T-cell (primary cell): ENCODE results near the gene LGR6. TPM values are rescaled to one million over a fixed set of nuclear protein-coding genes. Genes with fewer than 3 reads are reported as not detected.

Source experiments
- ATAC-seq, 4 experiments: fragments of 200-7000 bp in 3 of 4; fragments of 150-1000 bp in 1 of 4; cut with Tn5 transposase; replicated peaks in 1 of 4; 1 replicate in 3 of 4; 2 replicates in 1 of 4; pipeline ENCODE4 v1.10.0; 2021; ENCODE audit warnings: moderate library complexity in 3 of 4, mild to moderate bottlenecking in 2 of 4, moderate number of reproducible peaks in 1 of 4
- CTCF ChIA-PET, 2 donors: fragments of 300-600 bp; sonication (Branson Sonifier 250); formaldehyde crosslinking; loops; one replicate each; lab custom pipeline; 2022; ENCODE audit warnings: antibody characterized with exemption in 2 of 2; lab: Charles Lee
- POLR2A ChIA-PET, 2 donors: fragments of 300-600 bp; sonication (Branson Sonifier 250); formaldehyde crosslinking; loops; one replicate each; lab custom pipeline; 2022; ENCODE audit warnings: antibody characterized with exemption in 2 of 2; lab: Charles Lee
- DNase-seq, 35 experiments: peaks; one replicate each; pipeline versions ENCODE4 v3.0.0 to v3.0.0-alpha.2; 2013 to 2023
- H3K27ac ChIP-seq: one replicate; pipeline ENCODE4 v1.5.1; 2013; ENCODE audit warnings: low read length
- H3K27me3 ChIP-seq, 2 experiments: replicated peaks in 1 of 2; 1 replicate in 1 of 2; 2 replicates in 1 of 2; pipeline versions ENCODE4 v1.6.1 to v1.7.0; 2013; ENCODE audit warnings: low read length in 1 of 2, mixed read lengths in 1 of 2; ENCODE audit not compliant: control insufficient read depth in 2 of 2, insufficient read depth in 2 of 2; ENCODE audit errors: extremely low read depth in 1 of 2
- H3K36me3 ChIP-seq, 2 donors: 1 replicate in 1 of 2; 2 replicates in 1 of 2; pipeline versions ENCODE4 v1.6.1 to v1.7.0; 2013; ENCODE audit warnings: low read length in 1 of 2; ENCODE audit not compliant: control insufficient read depth in 2 of 2, insufficient read depth in 1 of 2; ENCODE audit errors: extremely low read depth in 1 of 2
- H3K4me1 ChIP-seq, 2 experiments: 1 replicate in 1 of 2; 2 replicates in 1 of 2; pipeline versions ENCODE4 v1.6.1 to v1.7.0; 2013; ENCODE audit warnings: low read length in 2 of 2, mixed read lengths in 1 of 2; ENCODE audit not compliant: insufficient read depth in 2 of 2, control insufficient read depth in 1 of 2; ENCODE audit errors: extremely low read depth in 1 of 2
- H3K4me3 ChIP-seq, 2 donors: 1 replicate in 1 of 2; 2 replicates in 1 of 2; pipeline versions ENCODE4 v1.5.1 to v1.7.0; 2013; ENCODE audit warnings: mild to moderate bottlenecking in 2 of 2, low read length in 1 of 2, moderate library complexity in 1 of 2; ENCODE audit not compliant: control insufficient read depth in 1 of 2; ENCODE audit errors: extremely low read depth in 1 of 2
- H3K9me3 ChIP-seq: 2 replicates; pipeline ENCODE4 v1.7.0; 2013
- H3K27ac Mint-ChIP-seq, 2 donors: one replicate each; pipeline ENCODE4 v1.8.0; 2020 to 2021; ENCODE audit warnings: mild to moderate bottlenecking in 2 of 2, mixed read lengths in 2 of 2
- H3K27me3 Mint-ChIP-seq, 2 donors: one replicate each; pipeline ENCODE4 v1.8.0; 2021 to 2022; ENCODE audit warnings: mixed read lengths in 2 of 2
- H3K36me3 Mint-ChIP-seq: one replicate; pipeline ENCODE4 v1.8.0; 2021; ENCODE audit warnings: mixed read lengths
- H3K4me1 Mint-ChIP-seq, 3 donors: one replicate each; pipeline ENCODE4 v1.8.0; 2020 to 2022; ENCODE audit warnings: mixed read lengths in 3 of 3, mild to moderate bottlenecking in 1 of 3
- H3K4me3 Mint-ChIP-seq, 3 donors: one replicate each; pipeline ENCODE4 v1.8.0; 2020 to 2022; ENCODE audit warnings: mild to moderate bottlenecking in 3 of 3, mixed read lengths in 3 of 3, moderate library complexity in 3 of 3
- H3K9me3 Mint-ChIP-seq, 3 donors: one replicate each; pipeline ENCODE4 v1.8.0; 2020 to 2022; ENCODE audit warnings: mixed read lengths in 3 of 3
- WGBS: methylation state at CpG from one replicate; pipeline ENCODE4 v1.1.5; 2013; ENCODE audit warnings: missing lambda C conversion rate; ENCODE audit not compliant: insufficient coverage; 5-methylcytosine and 5-hydroxymethylcytosine counted together
- total RNA-seq, 35 experiments: library from RNA in 6 of 35; stranded (reverse) in 6 of 35; fragments of 120-200 nt in 1 of 35; gene quantifications; one replicate each; pipeline versions ENCODE4 v1.2.1 to v1.2.4 and lab custom pipeline; 2013 to 2026

The LGR6 gene
- total RNA-seq, 5 donors from 2014 or later (not counting 1 experiment from before 2014, with no cell fraction given): 0.58 to 13.1 (median 1.8) TPM

DNA sequence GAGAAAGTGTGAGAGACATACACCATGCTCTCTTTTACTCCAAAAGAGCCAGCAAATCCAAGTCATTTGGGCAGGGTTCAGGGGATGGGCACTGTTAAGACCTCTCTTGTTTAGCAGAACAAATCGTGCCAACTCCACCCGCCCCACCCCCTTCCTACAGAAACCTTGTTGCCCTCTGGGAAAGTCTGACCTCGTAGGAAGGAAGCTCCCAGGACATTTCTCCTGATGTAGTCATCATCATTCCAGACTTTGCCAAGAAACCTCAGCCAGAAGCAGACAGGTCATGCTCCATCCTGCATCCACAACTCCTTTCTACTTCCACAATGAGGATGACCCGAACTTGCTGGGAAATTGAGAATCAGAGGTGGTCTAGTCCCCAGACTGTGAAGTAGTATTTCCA lies 90.4 kb downstream of the LGR6 start:
- ATAC-seq: no peak

GRCh38 chr1:202285908-202286307 lies 92.3 kb downstream of the LGR6 start:
- H3K27me3 Mint-ChIP-seq: no peaks in the 10 kb centered on the region
- Histone ChIP-seq H3K4me3 (no peak overlapping the region), H3K27me3 (peaks cover 0 to 7% of the 10 kb centered on the region in 2 experiments), H3K9me3 (no peaks in the 10 kb centered on the region), H3K36me3 (no peaks in the 10 kb centered on the region), H3K27ac (no peak overlapping the region), H3K4me1 (peaks cover 2 to 15% of the 10 kb centered on the region in 2 experiments)
- 58% methylated on average over 1 of the region's 3 CpGs for WGBS
- peaks cover 14 to 19% (median 16%) of the 10 kb centered on the region in 3 donors for H3K4me1 Mint-ChIP-seq
- no peaks in the 10 kb centered on the region for H3K36me3 Mint-ChIP-seq
- no peak overlapping the region for H3K4me3 Mint-ChIP-seq
- ChIA-PET POLR2A (no interaction called here), CTCF (interaction anchor here in 1 of 2 donors (0.6 kb wide), 1 partner anchor 288 kb away, joined by 4 read pairs; no protein-coding TSS in a partner anchor)
- H3K27ac Mint-ChIP-seq: no peak overlapping the region
- no peaks in the 10 kb centered on the region for H3K9me3 Mint-ChIP-seq
- DNase-seq (no peak), ATAC-seq (no peak)

More for the DNA sequence above, 90.4 kb downstream of the LGR6 start:
- POLR2A ChIA-PET: no interaction called here
- peaks cover 3 to 10% of the 10 kb centered on the region in 2 experiments for H3K27me3 ChIP-seq
- no peaks in the 10 kb centered on the region for H3K27me3 Mint-ChIP-seq
- no peaks in the 10 kb centered on the region for H3K9me3 Mint-ChIP-seq
- no peak overlapping the region for H3K27ac Mint-ChIP-seq
- peaks cover 14 to 19% (median 16%) of the 10 kb centered on the region in 3 donors for H3K4me1 Mint-ChIP-seq
- no peak overlapping the region for H3K4me3 ChIP-seq
- 80% methylated on average over 1 of the region's 4 CpGs for WGBS
- no peaks in the 10 kb centered on the region for H3K36me3 ChIP-seq
- no peak overlapping the region for H3K4me3 Mint-ChIP-seq
- CTCF ChIA-PET: interaction anchor here in 1 of 2 donors (0.6 kb wide), 1 partner anchor 66 kb away, joined by 4 read pairs; no protein-coding TSS in a partner anchor
- peaks cover 2 to 15% of the 10 kb centered on the region in 2 experiments for H3K4me1 ChIP-seq
- no peaks in the 10 kb centered on the region for H3K9me3 ChIP-seq
- no peaks in the 10 kb centered on the region for H3K36me3 Mint-ChIP-seq
- DNase-seq: no peak
- H3K27ac ChIP-seq: no peak overlapping the region

DNA sequence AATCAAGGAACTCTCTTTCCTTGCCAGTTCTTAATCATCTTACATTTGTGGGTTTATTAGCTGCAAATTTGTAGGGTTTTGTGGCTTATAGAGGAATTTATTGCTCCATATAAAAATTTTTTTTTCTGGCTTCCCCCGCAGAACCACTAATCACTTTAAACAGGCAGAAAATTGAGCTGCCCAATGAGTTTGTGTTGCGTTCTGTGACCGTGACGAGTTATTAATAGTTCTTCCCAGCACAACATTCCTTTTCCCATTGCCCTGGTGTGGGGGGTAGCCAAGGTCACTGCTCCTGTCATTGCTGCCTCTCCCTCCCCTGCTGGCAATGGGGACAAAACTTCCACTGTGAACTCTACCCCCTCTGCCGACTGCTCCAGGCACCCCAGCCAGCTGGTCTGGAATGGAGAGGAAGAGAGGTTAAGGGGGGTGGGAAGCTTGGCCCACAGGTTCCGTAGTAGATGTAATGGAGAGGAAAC lies 93.1 kb downstream of the LGR6 start:
- Mint-ChIP-seq H3K4me1 (peaks cover 14 to 19% (median 16%) of the 10 kb centered on the region in 3 donors), H3K36me3 (no peaks in the 10 kb centered on the region), H3K9me3 (no peaks in the 10 kb centered on the region), H3K27ac (no peak overlapping the region), H3K4me3 (no peak overlapping the region), H3K27me3 (no peaks in the 10 kb centered on the region)
- no CpG with 5 or more reads among the region's 6 CpGs for WGBS
- DNase-seq: no peak
- no peak overlapping the region for H3K27ac ChIP-seq
- peaks cover 2 to 15% of the 10 kb centered on the region in 2 experiments for H3K4me1 ChIP-seq
- ChIA-PET CTCF (no interaction called here), POLR2A (no interaction called here)
- no peak overlapping the region for H3K4me3 ChIP-seq
- H3K9me3 ChIP-seq: no peaks in the 10 kb centered on the region
- ATAC-seq: no peak
- H3K27me3 ChIP-seq: peaks cover 0 to 7% of the 10 kb centered on the region in 2 experiments
- H3K36me3 ChIP-seq: no peaks in the 10 kb centered on the region

GRCh38 chr1:202287196-202287595 lies 93.6 kb downstream of the LGR6 start:
- no peak for DNase-seq
- Histone ChIP-seq H3K27ac (no peak overlapping the region), H3K4me1 (peaks cover 2 to 15% of the 10 kb centered on the region in 2 experiments), H3K9me3 (no peaks in the 10 kb centered on the region), H3K27me3 (peaks cover 0 to 7% of the 10 kb centered on the region in 2 experiments), H3K36me3 (no peaks in the 10 kb centered on the region), H3K4me3 (no peak overlapping the region)
- CTCF ChIA-PET: no interaction called here
- ATAC-seq: no peak
- peaks cover 14 to 19% (median 16%) of the 10 kb centered on the region in 3 donors for H3K4me1 Mint-ChIP-seq
- no peaks in the 10 kb centered on the region for H3K36me3 Mint-ChIP-seq
- H3K27me3 Mint-ChIP-seq: no peaks in the 10 kb centered on the region
- H3K9me3 Mint-ChIP-seq: no peaks in the 10 kb centered on the region
- WGBS: 100% methylated on average over 1 of the region's 1 CpG
- no peak overlapping the region for H3K4me3 Mint-ChIP-seq
- POLR2A ChIA-PET: no interaction called here
- no peak overlapping the region for H3K27ac Mint-ChIP-seq

DNA sequence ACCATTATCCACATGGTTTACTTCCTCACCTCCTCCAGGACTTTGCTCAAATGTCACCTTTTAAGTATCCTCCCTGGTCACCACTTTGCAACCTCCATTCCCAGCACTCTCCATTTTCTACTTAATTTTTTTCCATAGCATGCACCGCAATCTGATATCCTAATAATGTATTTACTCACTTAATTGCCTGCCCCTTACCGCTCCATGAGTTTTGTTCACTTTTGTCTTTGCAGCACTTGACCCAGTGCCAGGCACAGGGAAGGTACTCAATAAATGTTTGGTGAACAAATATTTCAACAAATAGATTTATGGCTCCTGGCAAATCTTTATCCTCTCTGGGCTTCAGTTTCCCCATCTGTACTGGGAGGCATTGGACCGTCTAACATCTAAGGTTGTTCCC lies 94.6 kb downstream of the LGR6 start:
- no peak overlapping the region for H3K4me3 Mint-ChIP-seq
- no peaks in the 10 kb centered on the region for H3K9me3 Mint-ChIP-seq
- 100% methylated on average over 1 of the region's 3 CpGs for WGBS
- no peak overlapping the region for H3K27ac ChIP-seq
- H3K36me3 Mint-ChIP-seq: no peaks in the 10 kb centered on the region
- ChIA-PET POLR2A (no interaction called here), CTCF (no interaction called here)
- H3K27ac Mint-ChIP-seq: no peak overlapping the region
- peaks cover 0 to 7% of the 10 kb centered on the region in 2 experiments for H3K27me3 ChIP-seq
- H3K27me3 Mint-ChIP-seq: no peaks in the 10 kb centered on the region
- H3K4me3 ChIP-seq: no peak overlapping the region
- peaks cover 1 to 8% of the 10 kb centered on the region in 2 experiments for H3K4me1 ChIP-seq
- DNase-seq (no peak), ATAC-seq (no peak)
- H3K4me1 Mint-ChIP-seq: peaks cover 10 to 12% (median 11%) of the 10 kb centered on the region in 3 donors
- no peaks in the 10 kb centered on the region for H3K9me3 ChIP-seq
- no peaks in the 10 kb centered on the region for H3K36me3 ChIP-seq

DNA sequence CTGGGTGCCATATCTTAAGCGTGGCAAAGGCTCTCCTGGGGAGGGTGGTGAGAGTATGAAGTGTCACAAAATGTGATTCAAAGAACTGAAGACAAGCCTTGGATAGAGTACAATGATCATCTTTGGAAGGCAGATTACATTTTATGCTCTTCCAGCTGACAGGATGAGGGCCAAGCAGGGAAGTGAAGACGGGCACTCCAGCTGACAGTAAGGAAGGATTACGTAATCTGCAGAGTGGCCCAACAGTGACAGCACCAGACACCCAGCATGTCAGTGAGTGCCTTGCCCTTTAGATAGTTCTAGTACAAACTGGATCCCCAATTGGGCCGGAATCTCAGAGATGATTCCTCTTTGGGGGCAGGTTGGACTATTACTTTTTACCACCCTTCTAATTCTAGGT lies 95.4 kb downstream of the LGR6 start:
- Mint-ChIP-seq H3K4me3 (no peak overlapping the region), H3K27me3 (no peaks in the 10 kb centered on the region), H3K9me3 (no peaks in the 10 kb centered on the region), H3K4me1 (peaks cover 2 to 4% (median 4%) of the 10 kb centered on the region in 3 donors), H3K36me3 (no peaks in the 10 kb centered on the region), H3K27ac (no peak overlapping the region)
- ATAC-seq (no peak), DNase-seq (no peak)
- Histone ChIP-seq H3K27me3 (peaks cover 0 to 3% of the 10 kb centered on the region in 2 experiments), H3K27ac (no peak overlapping the region), H3K4me1 (no peaks in the 10 kb centered on the region), H3K36me3 (no peaks in the 10 kb centered on the region), H3K4me3 (no peak overlapping the region), H3K9me3 (no peaks in the 10 kb centered on the region)
- ChIA-PET CTCF (no interaction called here), POLR2A (no interaction called here)
- 89% methylated on average over 4 of the region's 4 CpGs for WGBS
